ENCODE results near the gene HS3ST2. TPM values are rescaled to one million over a fixed set of nuclear protein-coding genes. Genes with fewer than 3 reads are reported as not detected.

Gene HS3ST2
- total and polyA plus RNA-seq, 4 experiments from 2014 or later, result 0.47 to 0.70 TPM; not detected in 2

DNA sequence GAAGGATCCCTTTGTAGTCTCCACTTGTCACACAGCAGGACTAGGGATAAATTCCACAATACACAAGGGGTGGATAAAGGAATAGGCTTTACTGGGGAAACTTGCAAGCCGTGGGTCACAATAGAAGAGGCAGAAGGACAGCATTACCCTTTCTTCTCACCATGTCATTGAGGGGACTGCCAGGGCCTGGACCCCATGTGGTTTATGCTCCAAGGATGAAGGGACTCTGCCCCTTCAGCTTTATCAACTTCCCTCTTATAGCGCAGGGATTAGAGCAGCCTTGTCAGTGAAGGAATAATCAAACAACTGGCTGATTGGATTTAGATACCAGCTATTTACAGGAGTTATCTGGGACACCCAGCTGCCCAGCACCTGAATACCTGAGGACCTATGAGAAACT is 89.8 kb downstream of the HS3ST2 start:
- no peaks in the 10 kb centered on the region for H3K27me3 ChIP-seq (ENCODE audit: insufficient read depth, low read length)
- peaks cover 17 to 18% of the 10 kb centered on the region in 2 donors for H3K27me3 Mint-ChIP-seq
- no peaks in the 10 kb centered on the region for H3K4me1 Mint-ChIP-seq

DNA sequence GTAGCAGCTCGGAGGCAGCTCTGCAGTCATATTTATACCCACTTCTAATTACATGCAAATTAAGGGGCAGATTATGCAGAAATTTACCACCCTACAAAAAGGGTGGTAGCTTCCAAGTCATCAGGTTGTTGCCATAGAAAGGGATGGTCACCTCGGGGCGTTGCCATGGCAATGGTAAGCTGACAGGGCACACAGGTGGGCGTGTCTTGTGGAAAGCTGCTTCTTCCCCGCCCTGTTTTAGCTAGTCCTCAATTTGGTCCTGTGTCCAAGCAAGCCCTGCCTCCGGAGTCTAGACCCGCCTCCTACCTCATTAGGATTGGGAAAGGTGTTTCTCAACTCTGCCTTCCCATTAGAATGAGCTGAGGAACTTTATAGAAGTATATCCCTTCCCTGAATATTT is 98.7 kb downstream of the HS3ST2 start:
- no peaks in the 10 kb centered on the region for H3K4me1 ChIP-seq (ENCODE audit: insufficient read depth, low read length)
- Mint-ChIP-seq H3K9me3 (no peaks in the 10 kb centered on the region), H3K36me3 (no peaks in the 10 kb centered on the region), H3K4me1 (no peaks in the 10 kb centered on the region), H3K27ac (no peak overlapping the region), H3K27me3 (peaks cover 0 to 1% of the 10 kb centered on the region in 2 donors), H3K4me3 (no peak overlapping the region)
- no peak overlapping the region for H3K27ac ChIP-seq (ENCODE audit: low read depth, low read length)
- CTCF ChIA-PET (ENCODE audit: partially characterized antibody), result no interaction called here
- no peaks in the 10 kb centered on the region for H3K27me3 ChIP-seq (ENCODE audit: insufficient read depth, low read length)
- H3K9me3 ChIP-seq (ENCODE audit: control insufficient read depth in 1 of 2, low read length in 2 of 2), result no peaks in the 10 kb centered on the region
- POLR2A ChIA-PET (ENCODE audit: partially characterized antibody), result no interaction called here
- no peak overlapping the region for H3K4me3 ChIP-seq (ENCODE audit: low read length in 2 of 2)
- DNase-seq, result no peak
- intact Hi-C loops (cut with micrococcal nuclease), result no loop called here
- H3K36me3 ChIP-seq (ENCODE audit: insufficient read depth, low read length), result no peaks in the 10 kb centered on the region

More for the DNA sequence above, 89.8 kb downstream of the HS3ST2 start:
- Mint-ChIP-seq H3K36me3 (no peaks in the 10 kb centered on the region), H3K27ac (no peak overlapping the region), H3K4me3 (no peak overlapping the region), H3K9me3 (no peaks in the 10 kb centered on the region)
- Histone ChIP-seq H3K4me3 (ENCODE audit: low read length in 2 of 2) (no peak overlapping the region), H3K9me3 (ENCODE audit: control insufficient read depth in 1 of 2, low read length in 2 of 2) (no peaks in the 10 kb centered on the region), H3K4me1 (ENCODE audit: insufficient read depth, low read length) (no peaks in the 10 kb centered on the region), H3K36me3 (ENCODE audit: insufficient read depth, low read length) (no peaks in the 10 kb centered on the region), H3K27ac (ENCODE audit: low read depth, low read length) (no peak overlapping the region)
- intact Hi-C loops (cut with micrococcal nuclease), result no loop called here
- ChIA-PET CTCF (ENCODE audit: partially characterized antibody) (interaction anchor here (1.2 kb wide), 1 partner anchor 10 kb away, joined by 4 read pairs; no protein-coding TSS in a partner anchor), POLR2A (ENCODE audit: partially characterized antibody) (no interaction called here)
- no peak for DNase-seq

DNA sequence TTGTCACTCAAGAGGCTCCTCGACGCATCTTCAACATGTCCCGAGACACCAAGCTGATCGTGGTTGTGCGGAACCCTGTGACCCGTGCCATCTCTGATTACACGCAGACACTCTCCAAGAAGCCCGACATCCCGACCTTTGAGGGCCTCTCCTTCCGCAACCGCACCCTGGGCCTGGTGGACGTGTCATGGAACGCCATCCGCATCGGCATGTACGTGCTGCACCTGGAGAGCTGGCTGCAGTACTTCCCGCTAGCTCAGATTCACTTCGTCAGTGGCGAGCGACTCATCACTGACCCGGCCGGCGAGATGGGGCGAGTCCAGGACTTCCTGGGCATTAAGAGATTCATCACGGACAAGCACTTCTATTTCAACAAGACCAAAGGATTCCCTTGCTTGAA is 101.0 kb downstream of the HS3ST2 start:
- intact Hi-C loops (cut with micrococcal nuclease), result no loop called here
- Histone ChIP-seq H3K27ac (ENCODE audit: low read depth, low read length) (no peak overlapping the region), H3K4me3 (ENCODE audit: low read length in 2 of 2) (no peak overlapping the region), H3K4me1 (ENCODE audit: insufficient read depth, low read length) (no peaks in the 10 kb centered on the region), H3K9me3 (ENCODE audit: control insufficient read depth in 1 of 2, low read length in 2 of 2) (no peaks in the 10 kb centered on the region), H3K36me3 (ENCODE audit: insufficient read depth, low read length) (no peaks in the 10 kb centered on the region), H3K27me3 (ENCODE audit: insufficient read depth, low read length) (no peaks in the 10 kb centered on the region)
- no peak overlapping the region for H3K27ac Mint-ChIP-seq
- no peaks in the 10 kb centered on the region for H3K4me1 Mint-ChIP-seq
- H3K36me3 Mint-ChIP-seq, result no peaks in the 10 kb centered on the region
- DNase-seq, result no peak
- H3K9me3 Mint-ChIP-seq, result no peaks in the 10 kb centered on the region
- CTCF ChIA-PET (ENCODE audit: partially characterized antibody), result interaction anchor here (1.4 kb wide), 1 partner anchor 15 kb away, joined by 3 read pairs; no protein-coding TSS in a partner anchor
- peaks cover 0 to 2% of the 10 kb centered on the region in 2 donors for H3K27me3 Mint-ChIP-seq
- no peak overlapping the region for H3K4me3 Mint-ChIP-seq
- POLR2A ChIA-PET (ENCODE audit: partially characterized antibody), result no interaction called here

DNA sequence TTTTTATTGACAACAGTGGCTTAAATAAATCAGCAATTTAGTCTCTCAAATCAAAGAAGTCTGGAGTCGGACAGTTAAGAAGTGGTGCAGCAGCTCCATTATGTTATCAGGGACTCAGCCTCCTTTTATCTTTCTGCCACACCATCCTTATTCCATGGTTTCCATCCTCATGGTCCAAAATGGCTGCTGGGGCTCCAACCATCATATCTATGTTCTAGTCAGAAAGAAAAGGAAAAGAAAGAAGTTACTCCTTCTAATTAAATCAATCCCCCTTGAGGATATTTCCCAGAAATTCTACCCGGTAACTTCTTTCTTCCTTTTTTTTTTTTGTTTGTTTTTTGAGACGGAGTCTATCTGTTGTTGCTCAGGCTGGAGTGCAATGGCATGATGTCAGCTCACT is 109.5 kb downstream of the HS3ST2 start:
- H3K27ac ChIP-seq (ENCODE audit: low read depth, low read length), result no peak overlapping the region
- peaks cover 7 to 13% of the 10 kb centered on the region in 2 donors for H3K27me3 Mint-ChIP-seq
- intact Hi-C loops (cut with micrococcal nuclease), result no loop called here
- no peak overlapping the region for H3K27ac Mint-ChIP-seq
- no peaks in the 10 kb centered on the region for H3K9me3 ChIP-seq (ENCODE audit: control insufficient read depth in 1 of 2, low read length in 2 of 2)
- ChIA-PET CTCF (ENCODE audit: partially characterized antibody) (no interaction called here), POLR2A (ENCODE audit: partially characterized antibody) (no interaction called here)
- no peaks in the 10 kb centered on the region for H3K4me1 Mint-ChIP-seq
- H3K4me3 Mint-ChIP-seq, result no peak overlapping the region
- H3K36me3 ChIP-seq (ENCODE audit: insufficient read depth, low read length), result no peaks in the 10 kb centered on the region
- no peaks in the 10 kb centered on the region for H3K36me3 Mint-ChIP-seq
- no peaks in the 10 kb centered on the region for H3K4me1 ChIP-seq (ENCODE audit: insufficient read depth, low read length)
- no peaks in the 10 kb centered on the region for H3K9me3 Mint-ChIP-seq
- no peak overlapping the region for H3K4me3 ChIP-seq (ENCODE audit: low read length in 2 of 2)
- no peaks in the 10 kb centered on the region for H3K27me3 ChIP-seq (ENCODE audit: insufficient read depth, low read length)
- no peak for DNase-seq

DNA sequence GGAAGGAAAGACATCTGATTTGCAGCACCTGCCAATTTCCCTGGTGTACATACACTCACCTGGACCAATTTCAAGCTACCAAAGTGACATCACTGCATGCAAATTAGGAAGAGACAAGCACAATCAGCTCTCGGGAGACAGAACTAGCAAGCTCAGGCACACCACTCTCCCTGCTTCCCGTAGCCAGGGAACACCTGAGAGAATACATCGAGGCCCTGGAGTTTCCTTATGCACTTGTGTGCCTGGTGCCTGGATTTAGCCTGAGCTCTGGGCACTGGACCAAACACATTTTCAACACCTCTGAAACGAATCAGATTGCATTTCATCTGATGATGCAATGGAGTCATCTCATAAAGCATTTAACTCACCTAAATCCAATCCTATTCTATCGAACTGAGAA is 110.5 kb downstream of the HS3ST2 start:
- Mint-ChIP-seq H3K4me1 (no peaks in the 10 kb centered on the region), H3K27ac (no peak overlapping the region), H3K36me3 (no peaks in the 10 kb centered on the region), H3K4me3 (no peak overlapping the region), H3K9me3 (no peaks in the 10 kb centered on the region), H3K27me3 (peaks cover 10 to 18% of the 10 kb centered on the region in 2 donors)
- no peaks in the 10 kb centered on the region for H3K27me3 ChIP-seq (ENCODE audit: insufficient read depth, low read length)
- H3K36me3 ChIP-seq (ENCODE audit: insufficient read depth, low read length), result no peaks in the 10 kb centered on the region
- H3K4me1 ChIP-seq (ENCODE audit: insufficient read depth, low read length), result no peaks in the 10 kb centered on the region
- ChIA-PET CTCF (ENCODE audit: partially characterized antibody) (no interaction called here), POLR2A (ENCODE audit: partially characterized antibody) (no interaction called here)
- intact Hi-C loops (cut with micrococcal nuclease), result no loop called here
- H3K4me3 ChIP-seq (ENCODE audit: low read length in 2 of 2), result no peak overlapping the region
- H3K9me3 ChIP-seq (ENCODE audit: control insufficient read depth in 1 of 2, low read length in 2 of 2), result no peaks in the 10 kb centered on the region
- H3K27ac ChIP-seq (ENCODE audit: low read depth, low read length), result no peak overlapping the region
- no peak for DNase-seq

DNA sequence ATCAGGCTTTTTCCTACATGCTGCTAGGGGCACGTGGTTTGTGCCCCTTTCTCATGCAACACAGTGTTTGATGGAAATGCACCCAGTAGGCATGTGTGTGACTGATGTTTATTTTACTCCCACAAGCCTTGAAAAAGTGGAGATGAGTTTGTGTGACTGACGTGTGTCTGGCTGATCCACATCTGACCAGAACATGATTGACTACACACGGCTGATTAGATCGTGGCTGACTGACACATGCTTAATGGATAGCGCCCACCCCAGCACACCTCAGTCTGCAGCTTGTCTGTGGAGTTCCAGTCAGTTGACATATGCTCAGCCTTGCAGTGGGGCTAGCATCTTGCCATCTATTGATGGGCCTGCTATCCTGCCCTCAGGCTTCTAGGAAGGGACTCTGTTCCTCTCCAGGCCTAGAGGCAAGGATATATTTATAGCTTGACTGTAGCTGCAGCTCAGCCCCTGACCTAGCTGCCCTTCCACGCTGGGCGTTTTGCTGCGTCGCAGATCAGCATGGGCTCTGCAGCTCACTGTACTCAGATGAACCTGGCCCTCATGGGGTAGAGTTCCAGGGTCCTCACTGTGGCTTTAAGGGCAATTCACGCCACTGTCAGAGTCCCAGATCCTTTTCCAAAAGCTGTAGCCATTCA is 112.3 kb downstream of the HS3ST2 start:
- H3K36me3 ChIP-seq (ENCODE audit: insufficient read depth, low read length), result no peaks in the 10 kb centered on the region
- H3K27ac ChIP-seq (ENCODE audit: low read depth, low read length), result no peak overlapping the region
- no peaks in the 10 kb centered on the region for H3K9me3 ChIP-seq (ENCODE audit: control insufficient read depth in 1 of 2, low read length in 2 of 2)
- no peaks in the 10 kb centered on the region for H3K4me1 Mint-ChIP-seq
- peaks cover 5 to 18% of the 10 kb centered on the region in 2 donors for H3K27me3 Mint-ChIP-seq
- DNase-seq, result no peak
- ChIA-PET POLR2A (ENCODE audit: partially characterized antibody) (no interaction called here), CTCF (ENCODE audit: partially characterized antibody) (no interaction called here)
- H3K27me3 ChIP-seq (ENCODE audit: insufficient read depth, low read length), result no peaks in the 10 kb centered on the region
- H3K27ac Mint-ChIP-seq, result no peak overlapping the region
- H3K4me3 ChIP-seq (ENCODE audit: low read length in 2 of 2), result no peak overlapping the region
- no peak overlapping the region for H3K4me3 Mint-ChIP-seq
- no peaks in the 10 kb centered on the region for H3K4me1 ChIP-seq (ENCODE audit: insufficient read depth, low read length)
- intact Hi-C loops (cut with micrococcal nuclease), result no loop called here
- no peaks in the 10 kb centered on the region for H3K9me3 Mint-ChIP-seq
- H3K36me3 Mint-ChIP-seq, result no peaks in the 10 kb centered on the region

DNA sequence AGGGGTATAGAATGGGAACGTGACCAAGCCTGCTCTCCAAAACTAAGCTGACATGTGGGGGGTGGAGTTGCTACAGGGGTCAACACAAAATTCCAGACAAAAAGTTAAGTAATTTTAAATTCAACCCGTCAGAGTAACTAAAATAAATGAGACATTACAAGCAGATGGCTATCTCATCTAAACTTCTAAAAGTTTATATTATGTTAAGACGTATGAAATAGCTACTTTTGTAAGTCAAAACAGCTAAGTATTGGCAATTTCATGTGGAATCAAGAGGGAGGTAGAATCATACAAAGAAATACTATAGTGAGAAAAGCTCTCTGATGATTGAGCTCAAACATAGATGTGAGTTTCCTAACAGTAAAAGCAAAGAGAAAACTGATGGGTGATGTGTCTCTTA is 113.3 kb downstream of the HS3ST2 start:
- Mint-ChIP-seq H3K4me1 (no peaks in the 10 kb centered on the region), H3K4me3 (no peak overlapping the region), H3K36me3 (no peaks in the 10 kb centered on the region), H3K27ac (no peak overlapping the region), H3K9me3 (no peaks in the 10 kb centered on the region), H3K27me3 (peaks cover 12 to 18% of the 10 kb centered on the region in 2 donors)
- ChIA-PET POLR2A (ENCODE audit: partially characterized antibody) (no interaction called here), CTCF (ENCODE audit: partially characterized antibody) (interaction anchor here (1.4 kb wide), 1 partner anchor 10 kb away, joined by 3 read pairs; no protein-coding TSS in a partner anchor)
- Histone ChIP-seq H3K9me3 (ENCODE audit: control insufficient read depth in 1 of 2, low read length in 2 of 2) (no peaks in the 10 kb centered on the region), H3K27ac (ENCODE audit: low read depth, low read length) (no peak overlapping the region), H3K36me3 (ENCODE audit: insufficient read depth, low read length) (no peaks in the 10 kb centered on the region), H3K4me3 (ENCODE audit: low read length in 2 of 2) (no peak overlapping the region), H3K27me3 (ENCODE audit: insufficient read depth, low read length) (no peaks in the 10 kb centered on the region), H3K4me1 (ENCODE audit: insufficient read depth, low read length) (no peaks in the 10 kb centered on the region)
- no peak for DNase-seq
- intact Hi-C loops (cut with micrococcal nuclease), result no loop called here

Data from CD4-positive, alpha-beta memory T cell (primary cell).